NCI-H1436 treated with DMSO at 0.1 percent for 48 hours (cell line): ENCODE data around the gene FALEC.

Experiments used
- DNase-seq: peaks from one replicate; lab custom pipeline; 2025; lab: John Stamatoyannopoulos, UW

Gene FALEC

DNA sequence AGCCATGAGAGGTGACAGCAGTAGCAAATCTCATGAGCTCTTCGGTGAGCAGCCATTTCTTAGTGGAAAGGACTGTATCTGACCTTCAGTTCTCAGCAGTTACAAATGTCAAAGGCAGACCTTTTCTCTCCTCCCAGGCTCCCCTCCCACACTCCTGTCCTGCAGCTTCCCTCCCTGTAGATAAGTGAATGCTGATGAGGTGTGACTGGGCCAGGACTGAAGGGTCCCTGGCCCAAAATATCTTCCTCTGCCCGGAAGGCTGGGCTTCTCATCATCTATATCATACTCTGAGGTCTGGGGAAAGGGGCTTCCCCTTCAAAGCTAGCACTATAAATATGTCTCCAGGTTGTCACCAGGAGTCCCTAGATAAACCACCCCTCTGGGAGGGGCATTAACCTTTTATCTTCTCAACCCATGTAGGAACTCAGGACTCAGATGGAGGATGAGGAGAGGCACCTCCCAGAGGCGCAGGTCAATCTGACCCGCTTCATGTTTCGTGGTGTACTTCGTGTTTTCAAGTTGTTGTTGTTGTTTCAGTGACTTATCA, 30.0 kb downstream of the FALEC start:
- no peak for DNase-seq

GRCh38 chr1:150546294-150546937, 30.9 kb downstream of the FALEC start:
- DNase-seq: no peak

GRCh38 chr1:150548324-150548631, 32.7 kb downstream of the FALEC start:
- DNase-seq: no peak

GRCh38 chr1:150548632-150549495, 33.3 kb downstream of the FALEC start, which contains the start of gene ADAMTSL4:
ADAMTSL4 (plus strand) TSS chr1:150549408; CDS start chr1:150552289, 2,881 bp downstream.
- DNase-seq: no peak

DNA sequence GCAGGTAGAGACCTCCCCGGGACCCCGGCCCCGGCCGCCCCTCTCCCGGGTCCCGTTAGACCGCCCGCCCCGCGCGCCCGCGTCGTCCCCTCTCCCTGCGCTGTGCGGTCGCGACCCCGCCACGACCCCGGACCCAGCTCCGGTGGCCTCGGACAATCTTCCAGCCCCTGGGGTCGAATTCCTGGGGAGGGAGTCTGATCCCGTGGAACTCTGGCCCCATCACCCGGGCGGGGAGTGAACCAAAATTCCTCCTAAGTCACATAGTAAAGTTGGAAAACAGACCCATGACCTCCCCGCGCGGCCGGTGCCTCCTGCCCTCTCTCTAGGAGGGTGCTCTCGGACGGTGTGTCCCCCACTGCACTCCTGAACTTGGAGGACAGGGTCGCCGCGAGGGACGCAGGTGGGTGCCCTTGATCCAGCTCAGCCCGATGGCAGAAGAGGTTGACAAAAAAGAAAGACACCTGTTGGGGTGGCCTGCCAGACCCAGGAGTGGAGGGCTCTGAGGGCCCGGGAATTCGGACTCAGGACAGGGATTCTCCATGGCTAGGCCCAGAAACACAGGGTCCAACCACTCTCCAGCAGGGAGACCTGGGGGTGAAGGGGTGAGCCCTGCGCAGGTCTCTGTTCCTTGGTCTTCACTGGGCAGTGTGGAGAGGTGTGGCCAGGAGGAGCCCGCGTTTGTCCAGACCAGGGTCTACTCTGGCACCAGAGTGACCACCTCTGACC, 34.1 kb downstream of the FALEC start:
- no peak for DNase-seq

DNA sequence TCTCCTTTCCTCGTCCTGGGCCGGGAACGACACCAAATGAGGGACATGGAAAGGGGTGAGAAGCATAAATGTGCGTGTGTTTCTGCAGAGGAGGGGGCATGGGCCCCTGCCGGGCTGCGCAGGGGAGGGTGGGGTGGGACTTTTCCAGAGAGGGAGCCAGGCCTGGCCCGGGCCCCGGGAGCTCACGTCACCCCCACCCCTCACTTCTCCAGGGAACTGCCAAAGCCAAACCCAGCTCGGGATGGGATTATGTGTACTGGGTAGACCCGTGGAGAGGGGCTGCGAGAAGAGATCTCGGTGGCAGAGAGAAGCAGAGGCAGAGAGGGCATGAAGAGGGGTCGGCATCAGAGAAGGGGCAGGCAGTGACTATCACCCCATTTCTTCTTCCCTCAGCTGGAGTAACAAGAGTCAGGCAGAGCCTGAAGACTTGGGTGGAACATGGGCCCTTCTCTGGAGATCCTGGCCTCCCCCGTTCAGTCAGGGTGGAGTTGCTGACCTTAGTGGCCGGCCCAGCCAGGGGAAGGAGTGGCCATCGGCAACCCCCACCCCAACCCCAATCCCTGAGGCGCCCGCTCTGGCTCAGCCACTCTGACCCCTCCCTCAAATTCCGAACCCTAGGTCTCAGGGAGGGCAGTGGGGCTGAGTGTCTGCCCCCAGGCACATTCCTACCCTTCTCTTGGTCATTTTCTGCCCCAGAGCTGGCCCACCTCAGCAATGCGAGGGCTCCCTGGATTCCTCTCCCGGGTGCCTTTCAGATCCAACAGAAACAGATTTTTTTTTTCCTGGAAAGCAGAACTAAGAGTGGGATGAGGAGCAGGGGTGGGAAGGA, 34.9 kb downstream of the FALEC start:
- no peak for DNase-seq

DNA sequence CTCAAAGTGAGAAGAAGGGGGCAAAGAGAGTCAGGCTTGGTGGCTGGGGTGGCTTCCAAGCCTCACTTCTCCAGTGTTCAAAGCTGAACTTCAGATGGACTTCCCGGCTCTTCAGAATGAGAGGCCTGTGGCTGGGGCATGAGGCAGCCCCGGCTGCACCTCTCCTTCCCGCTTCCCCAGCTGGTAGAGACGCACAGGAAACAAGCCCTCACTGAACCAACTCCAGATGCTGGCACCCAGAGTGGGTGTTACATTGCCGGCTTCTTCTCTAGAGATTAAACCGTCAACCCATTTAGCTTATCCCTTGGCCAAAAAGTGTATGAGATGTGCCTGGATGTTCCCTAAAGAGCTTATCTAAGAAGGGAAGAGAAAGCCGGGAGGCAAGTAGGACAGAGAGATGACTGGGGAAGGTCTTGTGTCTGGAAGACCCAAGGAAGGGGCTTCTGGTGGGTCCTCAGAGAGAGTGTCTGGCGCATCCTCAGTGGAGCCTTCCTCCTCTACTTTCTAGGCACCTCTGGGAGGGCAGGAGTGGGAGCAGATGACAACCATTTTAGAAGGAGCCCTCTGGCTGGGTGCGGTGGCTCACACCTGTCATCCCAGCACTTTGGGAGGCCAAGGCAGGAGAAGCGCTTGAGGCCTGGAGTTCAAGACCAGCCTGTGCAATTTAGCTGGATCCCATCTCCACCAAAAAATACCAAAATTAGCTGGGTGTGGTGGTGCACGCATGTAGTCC, 35.7 kb downstream of the FALEC start:
- no peak for DNase-seq

DNA sequence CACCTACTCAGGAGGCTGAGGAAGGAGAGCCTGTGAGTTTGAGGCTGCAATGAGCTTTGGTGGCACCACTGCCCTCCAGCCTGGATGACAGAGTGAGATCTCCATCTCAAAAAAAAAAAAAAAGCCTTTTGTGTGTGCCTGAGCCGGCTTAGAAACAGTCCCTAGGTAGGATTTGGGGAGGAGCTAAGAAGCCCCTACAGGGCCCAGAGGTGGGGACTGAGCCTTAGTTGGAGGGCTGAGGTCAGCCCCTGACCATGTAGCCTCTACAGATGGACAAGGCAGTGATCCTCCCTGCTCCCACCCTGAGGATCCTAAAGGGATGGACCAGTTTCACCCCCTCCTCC, 36.2 kb downstream of the FALEC start:
- DNase-seq: no peak

DNA sequence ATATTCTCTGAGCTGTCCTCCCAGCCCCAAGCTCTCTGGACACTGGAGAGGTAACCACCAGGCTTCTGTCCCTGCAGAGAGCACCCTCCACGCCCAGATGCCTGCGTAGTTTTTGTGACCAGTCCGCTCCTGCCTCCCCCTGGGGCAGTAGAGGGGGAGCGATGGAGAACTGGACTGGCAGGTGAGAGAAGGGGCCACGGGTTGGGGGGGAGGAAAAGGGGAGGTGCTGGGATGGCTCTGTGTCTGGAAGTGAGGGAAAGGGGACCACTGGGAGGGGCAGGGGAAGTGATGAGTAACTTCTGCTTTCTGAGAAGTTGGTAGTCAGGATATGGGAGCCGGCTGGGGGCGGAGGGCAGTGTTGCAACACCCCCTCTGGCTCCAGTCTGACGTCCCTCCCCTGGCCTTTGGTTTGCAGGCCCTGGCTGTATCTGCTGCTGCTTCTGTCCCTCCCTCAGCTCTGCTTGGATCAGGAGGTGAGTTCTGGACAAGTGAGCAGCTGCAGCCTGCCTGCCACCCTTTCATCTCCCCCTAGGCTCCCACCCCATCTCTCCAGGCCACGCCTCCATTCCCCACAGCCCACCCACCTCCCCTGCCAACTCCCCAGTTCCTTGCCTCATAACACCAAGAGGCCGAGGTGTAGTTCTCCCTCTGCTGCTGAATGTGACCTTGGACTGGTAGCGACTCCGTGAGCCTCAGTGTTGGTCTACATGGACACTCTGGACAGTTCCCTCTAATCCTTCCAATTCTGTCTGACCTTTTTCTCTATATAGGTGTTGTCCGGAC, 36.8 kb downstream of the FALEC start:
- DNase-seq: no peak

DNA sequence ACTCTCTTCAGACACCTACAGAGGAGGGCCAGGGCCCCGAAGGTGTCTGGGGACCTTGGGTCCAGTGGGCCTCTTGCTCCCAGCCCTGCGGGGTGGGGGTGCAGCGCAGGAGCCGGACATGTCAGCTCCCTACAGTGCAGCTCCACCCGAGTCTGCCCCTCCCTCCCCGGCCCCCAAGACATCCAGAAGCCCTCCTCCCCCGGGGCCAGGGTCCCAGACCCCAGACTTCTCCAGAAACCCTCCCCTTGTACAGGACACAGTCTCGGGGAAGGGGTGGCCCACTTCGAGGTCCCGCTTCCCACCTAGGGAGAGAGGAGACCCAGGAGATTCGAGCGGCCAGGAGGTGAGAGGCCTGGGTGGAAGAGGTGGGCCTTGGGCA, 37.3 kb downstream of the FALEC start:
- no peak for DNase-seq

GRCh38 chr1:150553392-150554085, 38.0 kb downstream of the FALEC start:
- no peak for DNase-seq

- no peak for DNase-seq
These were observed 38.5 kb downstream of the FALEC start for GRCh38 chr1:150554086-150554452.

- DNase-seq: no peak
These were observed 39.8 kb downstream of the FALEC start for GRCh38 chr1:150555198-150555970.

DNA sequence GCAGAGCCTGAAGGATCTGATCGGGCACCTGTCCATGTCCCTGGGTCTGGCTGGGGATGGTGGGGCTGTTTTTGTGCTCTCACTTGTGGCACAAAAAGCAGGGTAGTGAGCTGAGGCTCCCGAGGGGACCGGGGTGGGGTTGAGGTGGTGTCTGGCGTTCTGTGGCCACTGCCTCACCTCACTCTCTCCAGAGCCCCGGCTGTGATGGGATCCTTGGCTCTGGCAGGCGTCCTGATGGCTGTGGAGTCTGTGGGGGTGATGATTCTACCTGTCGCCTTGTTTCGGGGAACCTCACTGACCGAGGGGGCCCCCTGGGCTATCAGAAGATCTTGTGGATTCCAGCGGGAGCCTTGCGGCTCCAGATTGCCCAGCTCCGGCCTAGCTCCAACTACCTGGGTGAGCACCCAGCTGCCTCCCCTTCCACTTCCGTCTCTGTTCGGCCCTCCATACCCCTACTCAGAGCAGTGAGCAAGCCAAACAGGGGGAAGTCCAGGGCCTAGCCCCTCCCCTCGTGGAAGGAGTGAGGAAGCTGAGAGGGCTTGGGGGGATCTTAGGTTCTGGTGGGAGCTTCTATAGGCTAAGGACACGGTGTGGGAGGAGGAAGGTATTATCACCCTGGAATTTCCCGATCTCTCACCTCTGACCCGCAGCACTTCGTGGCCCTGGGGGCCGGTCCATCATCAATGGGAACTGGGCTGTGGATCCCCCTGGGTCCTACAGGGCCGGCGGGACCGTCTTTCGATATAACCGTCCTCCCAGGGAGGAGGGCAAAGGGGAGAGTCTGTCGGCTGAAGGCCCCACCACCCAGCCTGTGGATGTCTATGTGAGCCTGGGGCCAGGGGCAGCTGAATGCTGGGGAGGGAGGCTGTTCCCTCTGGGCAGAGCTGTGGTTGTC, 40.7 kb downstream of the FALEC start:
- no peak for DNase-seq

DNA sequence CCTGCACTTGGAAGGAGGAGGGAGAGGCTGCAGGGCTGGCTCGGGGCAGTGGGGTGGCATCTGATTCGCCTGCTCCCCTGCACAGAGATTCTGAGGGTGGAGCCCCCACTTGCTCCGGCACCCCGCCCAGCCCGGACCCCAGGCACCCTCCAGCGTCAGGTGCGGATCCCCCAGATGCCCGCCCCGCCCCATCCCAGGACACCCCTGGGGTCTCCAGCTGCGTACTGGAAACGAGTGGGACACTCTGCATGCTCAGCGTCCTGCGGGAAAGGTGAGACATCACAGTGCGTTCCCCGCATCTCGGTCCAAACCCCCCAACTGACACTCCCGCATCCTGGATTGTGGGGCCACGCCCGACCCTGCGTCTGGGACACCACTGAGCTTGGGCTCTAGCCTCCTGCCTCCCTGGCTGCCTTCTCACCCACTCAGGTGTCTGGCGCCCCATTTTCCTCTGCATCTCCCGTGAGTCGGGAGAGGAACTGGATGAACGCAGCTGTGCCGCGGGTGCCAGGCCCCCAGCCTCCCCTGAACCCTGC, 41.6 kb downstream of the FALEC start:
- DNase-seq: no peak

- no peak for DNase-seq
These were observed 42.3 kb downstream of the FALEC start for GRCh38 chr1:150557813-150558212.

DNA sequence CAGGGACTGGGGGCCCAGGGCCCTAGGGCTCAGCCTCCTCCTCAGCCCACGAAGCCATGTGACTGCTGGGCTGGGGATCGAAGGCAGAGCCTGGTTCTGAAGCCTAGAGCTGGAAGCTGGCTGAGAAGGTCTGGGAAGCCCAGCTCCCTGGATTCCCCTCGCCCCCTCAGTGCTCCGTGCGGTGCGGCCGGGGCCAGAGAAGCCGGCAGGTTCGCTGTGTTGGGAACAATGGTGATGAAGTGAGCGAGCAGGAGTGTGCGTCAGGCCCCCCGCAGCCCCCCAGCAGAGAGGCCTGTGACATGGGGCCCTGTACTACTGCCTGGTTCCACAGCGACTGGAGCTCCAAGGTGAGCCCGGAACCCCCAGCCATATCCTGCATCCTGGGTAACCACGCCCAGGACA, 42.8 kb downstream of the FALEC start:
- DNase-seq: no peak
